Lower leg skin (tissue), 4 donors: ENCODE results near the gene CALCR. TPM values are rescaled to one million over a fixed set of nuclear protein-coding genes. Genes with fewer than 3 reads are reported as not detected.

Experiments
- DNase-seq, 2 donors: peaks; one replicate each; pipeline ENCODE4 v3.0.0-alpha.2; 2019; ENCODE audit warnings: low spot score in 2 of 2
- H3K4me3 ChIP-seq: fragments of 200-600 bp; sonication (generic); 2 replicates; pipeline ENCODE4 v1.5.1; 2017; ENCODE audit warnings: mild to moderate bottlenecking, low read depth; ENCODE audit not compliant: poor library complexity, severe bottlenecking
- CTCF ChIP-seq, 3 donors: fragments of 450-650 bp; IDR thresholded peaks; one replicate each; pipeline ENCODE4 v1.5.1; 2016; ENCODE audit warnings: antibody characterized with exemption in 3 of 3, mild to moderate bottlenecking in 3 of 3, moderate library complexity in 2 of 3
- POLR2A ChIP-seq, 2 donors: fragments of 450-650 bp; IDR thresholded peaks; one replicate each; pipeline ENCODE4 v1.6.1; 2016 to 2017; ENCODE audit warnings: antibody characterized with exemption in 2 of 2, mild to moderate bottlenecking in 1 of 2, moderate library complexity in 1 of 2
- WGBS, 2 donors: methylation state at CpG; one replicate each; pipeline ENCODE4 v1.1.5; 2018; 5-methylcytosine and 5-hydroxymethylcytosine counted together
- intact Hi-C: fragments of 100-400 bp; cut with DNase I; formaldehyde crosslinking; loops from one replicate; pipeline ENCODE4 v1.15.0; 2023; ENCODE audit warnings: low total_unique reads
- total RNA-seq, 4 donors: library from RNA; depleted of rRNA; stranded (reverse); fragments of >200 nt; gene quantifications; one replicate each; pipeline ENCODE4 v1.1.0, GENCODE V29; 2016

Gene CALCR
- total RNA-seq, 4 donors from 2014 or later = 0.10 TPM; not detected in 3

- intact Hi-C loops = no loop called here
- 72 to 78% methylated on average over 3 of the region's 3 CpGs for WGBS, 2 donors
- H3K4me3 ChIP-seq = no peak overlapping the region
- TF ChIP-seq CTCF (IDR thresholded peaks at IDR 0.05) (no peak), POLR2A (IDR thresholded peaks at IDR 0.05) (no peak)
- DNase-seq = no peak
These were observed 145.0 kb downstream of the CALCR start for GRCh38 chr7:93429563-93429962.

GRCh38 chr7:93427107-93427506 lies 147.4 kb downstream of the CALCR start:
- intact Hi-C loops = no loop called here
- WGBS, 2 donors = 54 to 65% methylated on average over 2 of the region's 2 CpGs
- no peak for DNase-seq
- no peak for TF ChIP-seq CTCF (IDR thresholded peaks at IDR 0.05)
- H3K4me3 ChIP-seq = no peak overlapping the region

- intact Hi-C loops = no loop called here
These were observed 148.3 kb downstream of the CALCR start for GRCh38 chr7:93426155-93426696.

GRCh38 chr7:93414574-93414973 lies 159.9 kb downstream of the CALCR start:
- intact Hi-C loops = no loop called here
- no peak overlapping the region for H3K4me3 ChIP-seq
- no peak for DNase-seq
- TF ChIP-seq POLR2A (IDR thresholded peaks at IDR 0.05) (no peak), CTCF (IDR thresholded peaks at IDR 0.05) (no peak)

More at GRCh38 chr7:93426155-93426696, 148.3 kb downstream of the CALCR start:
- 85 to 92% methylated on average over 15 of the region's 15 CpGs for WGBS, 2 donors
- H3K4me3 ChIP-seq = no peak overlapping the region
- TF ChIP-seq CTCF (IDR thresholded peaks at IDR 0.05) (no peak), POLR2A (IDR thresholded peaks at IDR 0.05) (no peak)
- no peak for DNase-seq

GRCh38 chr7:93409324-93409723 lies 165.2 kb downstream of the CALCR start:
- H3K4me3 ChIP-seq = no peak overlapping the region
- intact Hi-C loops = no loop called here
- no peak for DNase-seq
- 62 to 63% methylated on average over 3 of the region's 3 CpGs for WGBS, 2 donors
- TF ChIP-seq POLR2A (IDR thresholded peaks at IDR 0.05) = no peak
- TF ChIP-seq CTCF (IDR thresholded peaks at IDR 0.05) = no peak

GRCh38 chr7:93407239-93407638 lies 167.3 kb downstream of the CALCR start:
- WGBS, 2 donors = 80 to 92% methylated on average over 5 of the region's 5 CpGs
- TF ChIP-seq CTCF (IDR thresholded peaks at IDR 0.05) (no peak), POLR2A (IDR thresholded peaks at IDR 0.05) (no peak)
- intact Hi-C loops = no loop called here
- H3K4me3 ChIP-seq = no peak overlapping the region
- DNase-seq = no peak
